RPMI8226 (cell line): Measurements from ENCODE around the gene UROS.

ENCODE experiments used
- DNase-seq: peaks from one replicate; pipeline ENCODE4 v3.0.0-alpha.2; 2015

The UROS gene

DNA sequence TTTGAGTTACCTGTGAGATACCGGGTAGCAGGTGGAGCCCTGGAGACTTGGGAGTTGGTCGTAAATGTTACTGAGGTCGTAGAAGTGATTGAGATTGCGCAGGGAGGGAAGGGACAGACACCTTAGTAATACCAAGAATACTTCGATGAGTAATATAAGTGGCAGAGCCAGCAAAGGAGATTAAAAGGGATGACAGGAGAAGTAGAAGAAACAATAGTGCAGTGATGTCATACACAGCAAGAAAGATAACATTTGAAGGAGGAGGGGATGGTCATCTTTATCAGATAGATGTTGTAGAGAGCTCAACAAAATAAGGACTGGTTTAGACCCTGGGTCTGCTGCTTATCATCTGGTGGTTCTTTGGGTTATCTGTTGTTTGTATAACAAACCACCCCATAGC is 5.3 kb upstream of the UROS start:
- DNase-seq, result no peak

DNA sequence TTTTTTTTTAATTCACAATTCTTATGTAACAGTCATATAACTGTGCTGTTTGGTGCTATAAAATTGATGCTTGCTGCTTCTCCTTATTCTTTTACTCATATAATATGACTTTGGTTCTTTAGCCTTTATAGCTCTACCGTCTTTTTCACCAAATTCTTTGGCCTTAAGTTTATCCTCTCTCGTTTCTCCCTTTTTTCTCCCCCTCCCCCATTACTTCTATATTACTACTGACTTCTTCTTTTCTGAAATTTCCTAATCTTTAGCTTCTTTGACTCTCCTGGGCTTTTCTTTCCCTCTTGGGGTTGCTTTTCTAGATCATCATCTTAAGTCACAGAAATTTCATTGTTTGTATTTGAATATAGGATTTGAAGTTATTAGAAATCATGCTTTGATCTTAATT is 4.1 kb upstream of the UROS start:
- DNase-seq, result no peak

DNA sequence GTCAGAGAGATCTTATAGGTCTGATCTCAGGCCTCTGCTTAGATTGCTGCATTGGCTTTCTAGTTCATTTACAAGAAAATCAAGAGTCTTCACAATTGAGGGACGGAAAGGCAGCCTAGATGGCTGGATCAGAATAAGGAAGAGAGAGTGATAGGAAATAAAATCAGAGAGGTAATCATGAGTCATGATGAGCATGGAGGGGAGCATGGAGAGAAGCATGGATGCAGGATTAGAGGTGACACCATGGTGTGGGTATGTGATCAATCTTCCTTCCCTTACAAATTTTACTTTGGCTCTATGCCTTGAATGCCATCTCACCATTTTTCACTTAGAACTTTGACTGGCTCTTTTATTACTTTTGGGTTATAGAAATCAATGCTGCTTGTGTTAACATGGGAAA is 1.7 kb upstream of the UROS start:
- no peak for DNase-seq

DNA sequence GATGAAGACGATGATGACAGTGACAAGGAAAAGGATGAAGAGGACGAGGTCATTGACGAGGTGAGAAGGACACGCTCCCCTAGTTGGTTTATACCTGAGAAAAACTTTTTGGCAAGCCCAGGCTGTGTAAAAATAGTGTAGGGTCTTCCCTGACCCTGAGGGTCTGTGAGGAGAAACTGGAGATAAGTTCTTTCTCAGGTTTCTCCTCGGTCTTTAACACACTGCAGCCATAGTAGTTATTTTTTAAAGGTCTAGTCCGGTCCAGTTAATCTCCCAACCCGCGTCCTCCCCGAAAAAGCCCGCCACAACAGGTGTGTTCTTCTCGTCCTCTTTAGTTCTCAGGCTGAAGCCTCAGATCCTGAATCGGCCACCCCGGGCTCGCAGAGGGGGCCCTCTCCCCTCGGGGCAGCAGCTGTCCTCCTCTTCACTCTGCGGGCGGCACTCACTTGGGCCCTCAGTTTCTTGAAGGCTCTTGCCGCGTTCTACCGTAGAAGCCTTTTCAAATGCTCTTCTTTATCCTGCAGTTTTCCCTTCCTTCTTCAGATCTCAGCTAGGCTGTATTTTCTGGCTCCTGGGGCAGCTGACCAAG is 699 bp upstream of the UROS start:
- DNase-seq, result peak; percentile 7

DNA sequence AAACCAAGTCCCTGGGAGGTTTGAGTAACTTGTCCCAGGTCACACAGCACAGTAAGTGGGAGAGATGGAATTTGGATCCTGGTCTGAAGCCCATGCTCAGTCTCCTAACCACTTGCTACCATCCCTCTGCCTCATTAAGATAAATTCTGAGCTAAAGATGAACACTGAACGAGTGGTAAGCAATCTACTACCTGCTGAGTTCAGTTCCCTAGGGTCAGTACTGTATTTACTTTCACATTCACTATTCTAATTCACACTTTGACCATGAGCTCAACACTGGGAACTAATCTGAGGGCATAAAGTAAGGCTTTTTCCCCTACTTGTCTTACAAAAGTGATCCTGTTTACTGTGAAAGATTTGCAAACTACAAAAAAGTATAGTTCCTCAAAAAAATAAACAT is 2.4 kb downstream of the UROS start:
- DNase-seq, result no peak

DNA sequence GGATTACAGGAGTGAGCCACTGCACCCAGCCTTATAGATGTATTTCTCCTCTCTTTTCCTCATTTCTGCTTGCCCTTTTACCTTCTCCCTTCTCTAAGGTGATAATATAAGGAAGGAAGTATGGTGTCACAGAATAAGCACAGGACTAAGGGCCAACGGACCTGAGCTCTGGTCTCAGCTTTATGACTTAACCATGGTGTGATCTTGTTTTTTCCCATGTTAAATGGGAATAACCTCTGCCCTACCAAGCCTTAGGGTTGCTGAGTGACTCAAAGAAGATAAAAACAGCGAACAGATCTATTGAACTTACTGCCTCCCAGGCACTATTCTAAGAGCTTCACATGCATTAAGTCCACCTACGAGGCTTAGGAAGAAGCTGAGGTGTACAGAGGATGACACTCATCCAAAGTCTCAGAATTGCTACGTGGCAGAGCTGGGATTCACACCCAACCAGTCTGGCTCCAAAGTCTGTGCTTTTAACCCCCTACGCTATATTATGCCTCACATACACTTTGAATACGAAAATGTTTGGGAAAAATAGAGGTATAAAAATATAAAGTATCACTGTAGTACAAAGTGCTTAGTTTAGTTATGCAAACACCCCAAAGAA is 5.6 kb downstream of the UROS start:
- DNase-seq, result no peak

DNA sequence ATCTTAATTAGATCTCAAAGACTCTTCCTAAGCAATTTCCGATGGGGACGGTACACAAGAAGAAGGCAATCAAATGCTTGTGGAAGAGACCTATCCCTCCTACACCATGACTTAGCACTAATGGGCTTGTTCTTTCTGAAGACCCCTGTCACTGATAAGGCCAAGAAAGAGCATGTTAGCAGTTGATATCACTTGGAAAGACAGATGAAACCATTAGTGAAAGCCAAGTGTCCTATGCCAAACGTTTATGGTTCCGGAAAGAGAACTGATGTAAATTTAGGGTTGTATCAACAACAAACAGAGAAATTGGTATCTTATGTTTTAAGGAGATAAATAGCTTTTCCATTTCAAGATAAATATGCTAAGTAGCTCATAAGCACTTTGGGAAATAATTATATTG is 6.5 kb downstream of the UROS start:
- DNase-seq, result no peak

DNA sequence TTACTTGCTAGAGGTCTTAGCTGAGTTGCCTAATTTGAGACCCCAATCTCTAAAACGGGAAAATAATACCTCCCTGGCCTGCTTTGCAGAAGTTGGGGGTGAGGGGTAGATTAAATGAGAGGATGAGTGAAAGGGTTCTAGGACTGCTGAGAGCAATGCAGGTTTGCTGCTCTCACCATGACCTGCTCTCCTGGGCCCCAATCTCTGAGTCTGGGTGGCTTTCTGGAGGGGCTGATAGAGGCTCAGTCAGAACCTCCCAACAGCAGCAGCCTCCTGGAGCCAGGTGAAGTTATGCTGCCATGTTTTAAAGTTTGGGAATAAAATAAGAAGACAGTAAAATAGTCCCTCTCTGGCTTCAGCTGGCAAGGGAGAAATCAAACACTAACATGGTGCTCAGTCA is 7.3 kb downstream of the UROS start:
- DNase-seq, result no peak

DNA sequence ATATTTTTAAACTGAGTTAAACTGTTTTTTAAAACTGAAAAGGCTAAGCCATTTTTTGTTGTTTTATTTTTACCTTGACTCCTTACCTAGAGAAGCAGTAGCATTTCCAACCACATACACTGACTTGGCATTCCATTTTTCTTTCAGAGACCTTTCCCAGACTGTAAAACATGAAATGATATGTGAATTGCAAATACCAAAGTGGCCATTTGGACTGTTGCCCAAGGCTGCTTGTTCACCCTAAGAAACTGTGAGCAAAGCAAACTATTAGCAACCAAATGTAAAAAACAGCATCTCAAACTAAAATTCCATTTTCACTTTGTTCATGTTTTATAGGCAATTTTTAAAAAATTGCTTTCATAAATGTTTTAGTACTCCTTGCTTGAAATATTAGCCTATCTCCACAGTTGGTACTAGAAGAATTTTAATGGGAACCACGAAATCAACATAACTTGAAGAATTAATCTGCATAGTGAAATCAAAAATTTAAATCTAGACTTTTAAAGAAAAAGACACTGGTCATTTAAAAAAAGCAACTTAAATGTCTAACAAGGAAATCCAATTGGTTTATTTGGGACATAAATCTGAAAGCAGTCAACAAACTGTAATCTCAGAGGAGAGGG is 10.8 kb downstream of the UROS start:
- no peak for DNase-seq

DNA sequence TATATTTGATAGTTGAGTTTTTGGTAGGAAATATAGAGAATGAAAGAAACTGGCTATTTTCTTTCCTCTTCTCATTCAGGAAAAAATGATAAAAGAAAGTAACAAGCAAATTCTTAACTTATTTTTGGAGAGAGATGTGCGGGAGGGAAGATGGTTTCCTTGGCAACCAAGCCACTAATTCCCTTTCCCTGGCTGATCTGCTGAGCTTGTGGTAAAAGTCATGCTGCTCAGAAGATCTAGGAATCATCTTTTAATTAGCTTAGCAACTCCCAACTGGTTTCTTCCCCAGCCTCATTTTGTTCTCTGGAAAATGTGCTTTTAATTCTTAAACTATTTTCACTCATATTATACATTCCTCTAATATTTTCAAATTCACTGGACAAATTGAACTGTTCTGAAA is 11.8 kb downstream of the UROS start:
- DNase-seq, result no peak

DNA sequence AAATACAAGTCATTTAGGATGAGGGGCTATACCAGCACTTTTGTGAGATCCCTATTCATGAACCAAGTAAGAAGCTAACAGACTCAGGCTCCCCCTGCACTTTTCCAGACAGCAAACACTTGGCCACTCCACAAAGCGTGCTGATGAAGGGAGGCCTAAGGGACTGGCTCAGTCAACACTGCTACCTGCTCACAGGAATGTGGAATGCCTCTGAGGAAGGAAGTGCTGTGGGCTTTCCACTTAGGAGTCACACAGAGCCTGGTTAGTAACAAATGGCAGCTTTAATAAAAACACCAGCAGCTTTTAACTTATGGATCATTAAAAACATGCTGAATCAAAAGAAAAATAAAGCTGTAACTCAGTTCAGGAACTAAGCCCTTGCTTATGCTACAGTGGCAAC is 15.0 kb downstream of the UROS start:
- DNase-seq, result no peak

DNA sequence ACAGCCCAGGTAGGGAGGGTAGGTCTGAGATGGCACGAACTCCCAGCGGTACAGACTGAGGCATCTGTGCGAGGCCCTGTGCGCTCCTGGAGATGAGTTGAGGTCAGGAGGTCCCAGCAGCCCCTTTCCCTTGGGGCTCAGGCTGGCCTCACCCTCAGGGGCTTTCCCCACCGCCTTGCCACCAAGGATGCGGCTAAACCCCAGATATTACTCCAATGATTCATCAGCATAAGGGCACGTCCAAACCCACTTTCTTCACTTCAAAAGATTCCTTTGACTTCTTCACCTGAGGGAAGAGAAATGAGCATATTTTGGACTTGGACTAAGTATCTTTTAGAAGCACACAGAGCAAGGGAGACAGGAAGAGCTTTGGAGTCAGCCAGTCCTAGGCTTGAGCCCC is 20.3 kb downstream of the UROS start:
- no peak for DNase-seq

DNA sequence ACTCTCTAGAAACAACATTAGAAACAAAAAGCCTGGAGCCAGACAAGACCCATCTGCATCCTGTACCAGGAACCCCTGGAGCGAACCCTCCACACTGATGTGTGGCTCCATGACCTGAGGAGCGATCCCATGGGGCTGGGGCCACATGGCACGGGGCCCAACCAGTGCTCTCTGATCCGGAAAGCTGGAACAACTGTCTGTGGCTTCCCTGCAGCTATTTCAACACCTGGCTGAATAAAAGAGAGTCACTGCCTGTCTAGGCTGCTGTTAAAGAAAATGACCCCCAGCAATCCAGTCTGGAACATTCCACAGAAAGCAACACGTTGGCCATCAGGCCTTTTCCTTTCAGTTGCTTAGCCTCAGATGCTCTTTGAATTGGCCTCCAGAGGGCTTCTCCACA is 20.9 kb downstream of the UROS start:
- DNase-seq, result no peak

DNA sequence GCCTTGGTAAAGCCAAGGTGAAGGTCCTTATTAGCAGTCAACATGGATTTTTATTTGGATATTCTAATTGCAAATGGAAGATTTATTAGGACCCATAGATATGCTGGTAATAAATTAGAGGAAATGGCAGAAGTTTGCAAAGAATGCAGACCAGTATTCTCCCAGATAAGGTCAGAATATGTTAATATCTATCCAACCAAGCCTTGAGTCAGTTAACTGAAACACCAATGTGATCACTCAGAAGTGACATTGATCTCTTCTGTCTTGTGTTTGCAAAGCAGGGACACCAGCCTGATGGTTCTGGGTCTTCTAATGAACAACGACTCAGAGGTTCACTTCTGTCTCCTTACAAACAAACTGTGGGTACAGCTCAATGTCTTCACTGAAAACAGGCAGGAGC is 21.5 kb downstream of the UROS start:
- no peak for DNase-seq

DNA sequence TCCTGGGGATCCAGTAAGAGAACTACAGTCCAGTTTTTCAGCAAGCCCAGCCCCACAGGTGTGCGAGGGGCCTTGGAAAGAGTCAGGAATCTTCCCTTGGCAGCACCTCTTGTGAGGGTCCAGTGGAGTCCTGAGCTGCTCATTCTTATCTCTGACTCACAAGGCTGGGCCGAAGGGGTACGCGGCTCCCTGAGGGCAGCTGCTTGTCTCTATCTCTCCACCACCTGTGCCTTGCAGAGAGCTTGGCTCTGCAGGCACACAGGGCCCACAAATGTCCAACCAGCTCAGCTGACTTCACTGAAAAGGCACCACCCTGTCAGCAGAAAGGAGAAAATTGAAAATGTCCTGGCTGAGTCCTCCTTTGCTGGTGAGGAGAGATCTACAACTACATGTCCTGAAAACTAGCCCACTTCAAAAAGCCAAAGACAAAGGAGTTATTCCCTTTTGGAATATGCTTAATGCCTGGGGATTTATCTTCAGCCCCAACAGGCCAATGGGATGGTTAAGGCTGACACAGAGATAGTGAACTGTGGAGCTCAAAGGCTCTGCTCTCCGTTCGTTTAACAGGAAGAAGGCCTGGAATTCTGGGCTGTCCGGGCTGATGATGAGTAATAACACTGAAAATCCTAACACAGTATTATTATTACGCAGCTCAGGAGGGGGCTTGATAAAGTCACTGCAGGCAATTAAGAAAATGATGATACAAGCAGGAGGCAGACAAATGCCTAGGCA is 23.4 kb downstream of the UROS start:
- no peak for DNase-seq

DNA sequence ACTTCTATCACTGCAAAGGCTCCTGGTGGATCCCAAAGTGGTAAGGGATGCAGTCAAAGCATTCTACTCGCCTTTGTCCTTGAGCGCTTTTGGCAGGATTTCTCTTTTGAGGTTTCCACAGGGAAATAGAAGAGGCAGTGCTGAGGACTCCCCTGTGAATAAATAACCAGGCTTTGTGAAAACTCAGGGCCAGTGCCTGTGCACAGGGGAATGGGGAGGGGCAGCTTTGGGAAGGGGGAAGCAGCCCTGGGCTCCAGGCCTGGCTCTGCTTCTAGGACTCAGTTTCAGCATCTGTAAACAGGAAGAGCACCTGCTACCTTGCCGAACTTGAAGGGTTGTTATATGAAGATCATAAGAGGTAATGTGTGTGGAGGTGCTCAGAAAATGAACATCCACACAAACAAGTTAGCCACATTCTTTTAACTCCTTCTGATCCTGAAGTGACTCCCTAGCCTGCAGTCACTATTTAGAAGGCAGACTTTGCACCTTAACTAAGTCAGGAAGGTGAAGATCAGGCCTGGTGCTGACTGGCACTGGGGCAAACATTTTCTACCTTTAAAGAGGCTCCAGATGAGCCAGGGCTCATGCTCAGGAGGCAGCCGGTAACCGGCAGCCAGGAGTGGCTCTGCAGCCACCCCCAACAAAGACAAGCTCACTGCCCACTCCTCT is 24.9 kb downstream of the UROS start:
- DNase-seq, result no peak

DNA sequence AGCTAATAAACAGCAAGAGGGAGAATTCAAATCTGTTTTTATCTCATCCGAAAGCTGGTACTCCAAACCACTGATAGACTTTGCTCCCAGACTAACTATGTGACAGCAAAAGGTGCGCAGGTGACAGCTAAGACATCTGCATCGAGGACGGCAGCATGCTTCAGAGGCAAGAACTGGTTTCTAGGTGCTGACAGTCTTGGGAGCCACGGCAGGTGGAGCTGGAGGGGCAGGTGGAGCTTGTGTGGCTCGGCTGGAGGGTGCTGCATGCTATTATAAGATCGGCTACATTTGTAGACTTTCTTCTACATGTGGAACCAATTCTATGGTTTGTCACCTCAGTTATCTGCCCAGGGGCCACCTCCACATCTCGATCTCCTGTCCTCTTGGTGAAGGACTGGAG is 25.6 kb downstream of the UROS start:
- no peak for DNase-seq

DNA sequence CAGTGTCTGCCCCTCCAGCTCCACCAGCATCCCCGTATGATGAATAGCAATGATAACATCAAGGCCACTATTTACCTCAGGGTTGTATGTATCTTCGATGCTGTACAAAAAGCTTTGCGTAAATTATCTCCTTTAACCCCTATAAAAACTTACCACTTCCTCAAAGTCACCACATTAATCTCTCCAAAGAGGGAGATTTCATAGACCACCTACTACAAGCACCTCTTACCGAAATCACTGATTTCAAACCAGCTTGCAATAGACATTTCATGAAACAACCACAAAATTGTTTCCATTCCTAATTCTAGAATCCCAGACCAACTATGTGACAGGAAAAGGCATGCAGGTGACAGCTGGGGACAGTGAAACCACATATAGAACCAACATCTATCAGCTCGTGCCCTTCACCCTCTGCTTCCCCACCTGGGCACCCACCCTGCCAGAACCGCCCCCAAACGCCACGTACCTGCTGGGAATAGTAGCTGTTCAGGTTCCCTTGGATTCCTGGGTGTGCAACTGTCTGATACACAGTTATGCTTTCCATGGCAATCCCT is 27.3 kb downstream of the UROS start:
- DNase-seq, result no peak

DNA sequence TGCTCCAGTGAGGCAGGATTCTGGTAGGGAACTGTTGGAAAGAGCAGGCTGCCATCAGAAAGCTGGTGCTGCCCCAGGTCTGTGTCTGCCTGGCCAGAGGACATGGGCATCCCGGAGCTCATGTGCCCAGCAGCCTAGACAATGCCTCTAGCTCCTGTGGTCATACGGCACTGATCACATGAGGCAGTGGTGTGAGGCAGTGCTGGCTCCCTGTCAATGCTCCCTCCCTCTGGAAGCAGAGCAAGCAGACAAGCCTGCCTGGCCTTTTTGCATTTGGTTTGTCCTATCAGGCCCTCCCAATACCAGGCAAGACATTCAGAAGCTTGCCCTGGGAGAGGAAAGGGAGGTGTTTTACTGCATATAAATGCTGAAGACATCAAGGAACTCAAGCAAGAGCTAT is 27.9 kb downstream of the UROS start:
- no peak for DNase-seq

DNA sequence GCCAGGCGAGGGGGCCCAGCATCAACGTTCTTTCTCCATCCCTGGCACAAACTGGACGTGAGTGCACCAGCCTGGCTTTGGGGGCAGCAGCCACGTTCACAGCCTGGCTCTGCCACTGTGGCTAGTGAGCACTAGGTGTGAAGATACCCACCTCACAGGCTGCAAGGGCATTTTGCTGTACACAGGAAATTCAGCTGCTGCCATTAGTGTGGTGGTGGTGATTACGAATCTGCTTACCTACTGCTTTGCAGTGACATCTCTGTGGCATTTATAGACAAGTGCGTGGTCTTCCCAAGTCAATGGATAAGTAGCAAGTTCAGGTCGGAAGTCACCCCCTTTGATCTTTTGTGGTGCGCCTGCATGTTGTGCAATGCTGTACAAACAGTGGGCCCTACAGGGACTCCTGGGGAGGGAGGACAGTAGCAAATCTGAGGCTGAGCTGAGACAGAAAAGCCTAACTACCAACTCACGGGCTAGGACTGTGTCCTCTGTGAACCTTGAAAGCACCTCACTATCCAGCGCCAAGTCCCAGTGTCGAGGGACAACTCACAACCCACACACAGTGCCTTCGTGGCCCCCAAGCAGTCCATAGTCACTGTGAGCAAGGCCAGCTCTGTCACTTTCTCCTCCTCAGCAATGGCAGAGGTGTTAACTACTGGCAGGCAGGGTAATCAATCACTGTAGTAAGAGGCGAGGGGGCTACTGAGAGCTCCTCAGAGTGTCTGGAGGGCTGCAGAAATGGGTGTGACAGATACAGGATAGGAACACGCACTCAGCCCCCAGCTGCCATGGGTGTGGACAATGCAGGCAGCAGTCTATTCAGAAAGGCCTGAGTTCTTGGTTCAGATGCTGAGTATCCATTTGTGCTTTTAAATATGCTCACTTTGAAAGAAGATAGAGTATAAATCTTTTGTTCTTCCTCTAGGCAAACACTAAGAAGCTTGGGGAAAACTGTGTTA is 30.4 kb downstream of the UROS start:
- no peak for DNase-seq

DNA sequence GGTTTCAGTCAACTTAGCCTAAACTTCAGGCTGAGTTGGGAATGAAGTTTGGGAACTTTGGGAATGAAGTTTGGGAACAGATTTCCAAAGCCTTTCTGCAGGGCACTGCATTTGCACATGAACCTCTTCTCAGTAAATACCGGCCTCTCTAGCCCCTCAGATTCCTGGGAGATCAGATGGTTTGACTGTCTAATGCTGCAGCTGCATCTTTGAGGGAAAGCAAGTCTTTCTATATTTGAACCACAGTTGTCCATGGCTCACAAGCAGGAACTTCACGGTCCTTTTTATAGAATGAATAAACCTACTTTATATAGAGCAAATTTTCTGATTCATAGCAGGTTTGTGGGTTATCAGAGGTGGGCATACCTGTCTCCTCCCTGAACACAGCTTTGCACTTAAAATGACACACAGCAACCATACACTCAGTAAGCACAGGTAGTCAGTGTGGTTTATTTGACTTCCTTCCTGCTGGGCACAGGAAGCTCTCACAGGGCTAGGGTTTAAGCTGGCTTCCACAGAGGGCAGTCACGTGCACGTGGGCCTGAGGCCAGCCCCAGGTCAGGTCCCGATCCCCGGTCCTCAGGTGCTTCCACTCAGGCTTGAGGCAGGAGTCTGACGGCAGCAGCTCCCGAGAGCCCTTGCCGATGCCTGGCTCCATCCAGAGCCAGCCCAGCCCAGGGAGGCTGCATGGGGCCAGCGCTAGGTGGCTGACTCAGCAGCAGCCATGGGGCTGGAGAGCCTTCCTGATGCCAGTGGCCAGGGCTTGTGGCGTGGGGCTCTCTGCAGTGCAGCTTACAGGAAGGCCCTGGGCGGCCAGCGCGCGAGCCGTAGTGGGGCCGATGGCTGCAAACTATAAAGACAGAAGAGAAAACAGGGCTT is 34.7 kb downstream of the UROS start:
- DNase-seq, result no peak
